H9 (cell line): ENCODE measurements around the gene VPS16. TPM values are rescaled to one million over a fixed set of nuclear protein-coding genes. Genes with fewer than 3 reads are reported as not detected.
A peak's percentile ranks its signal among the peaks of the same experiment; 100 is the strongest.

Experiments used
- DNase-seq: peaks from one replicate; pipeline ENCODE4 v3.0.0-alpha.2; 2017
- H2AFZ ChIP-seq: one replicate; pipeline ENCODE4 v1.6.1; 2013; ENCODE audit warnings: mild to moderate bottlenecking, low read length, control low read depth, moderate library complexity
- H2AK5ac ChIP-seq: 2 replicates; pipeline ENCODE4 v1.6.1; 2013; ENCODE audit warnings: low read length, control low read depth, mixed read lengths; ENCODE audit not compliant: insufficient read length
- H2BK120ac ChIP-seq: one replicate; pipeline ENCODE4 v1.6.1; 2013; ENCODE audit warnings: low read depth, mild to moderate bottlenecking, low read length, control low read depth, inconsistent platforms; ENCODE audit not compliant: poor library complexity, severe bottlenecking
- H2BK12ac ChIP-seq: 2 replicates; pipeline ENCODE4 v1.6.1; 2013; ENCODE audit warnings: low read length, control low read depth, mixed read lengths, low read depth; ENCODE audit not compliant: insufficient read length
- H2BK15ac ChIP-seq: 2 replicates; pipeline ENCODE4 v1.6.1; 2013; ENCODE audit warnings: low read depth, low read length, control low read depth
- H2BK20ac ChIP-seq: one replicate; pipeline ENCODE4 v1.6.1; 2013; ENCODE audit warnings: low read depth, mild to moderate bottlenecking, low read length, control low read depth, inconsistent platforms; ENCODE audit not compliant: poor library complexity, severe bottlenecking
- H2BK5ac ChIP-seq: 2 replicates; pipeline ENCODE4 v1.6.1; 2013; ENCODE audit warnings: low read length, control low read depth, mixed read lengths; ENCODE audit not compliant: insufficient read length
- H3K14ac ChIP-seq: 2 replicates; pipeline ENCODE4 v1.6.1; 2013; ENCODE audit warnings: low read length, control low read depth; ENCODE audit not compliant: insufficient read depth
- H3K18ac ChIP-seq: 2 replicates; pipeline ENCODE4 v1.6.1; 2013; ENCODE audit warnings: low read depth, mild to moderate bottlenecking, mixed read lengths, low read length, control low read depth; ENCODE audit not compliant: insufficient read length
- H3K23ac ChIP-seq: 2 replicates; pipeline ENCODE4 v1.6.1; 2013; ENCODE audit warnings: low read length, control low read depth, mixed read lengths, low read depth; ENCODE audit not compliant: insufficient read length
- H3K23me2 ChIP-seq: 2 replicates; pipeline ENCODE4 v1.6.1; 2013; ENCODE audit warnings: low read depth, mild to moderate bottlenecking, mixed read lengths, low read length, control low read depth; ENCODE audit not compliant: insufficient read length, poor library complexity, severe bottlenecking
- H3K27ac ChIP-seq: 2 replicates; pipeline ENCODE4 v1.5.1; 2013; ENCODE audit warnings: low read length, control low read depth, mixed read lengths, low read depth; ENCODE audit not compliant: insufficient read length
- H3K27me3 ChIP-seq: 2 replicates; pipeline ENCODE4 v1.6.1; 2013; ENCODE audit warnings: low read length, control low read depth, inconsistent platforms; ENCODE audit not compliant: insufficient read depth
- H3K4ac ChIP-seq: 2 replicates; pipeline ENCODE4 v1.6.1; 2013; ENCODE audit warnings: low read depth, mild to moderate bottlenecking, control low read depth, inconsistent platforms, low read length, moderate library complexity
- H3K4me1 ChIP-seq: 2 replicates; pipeline ENCODE4 v1.6.1; 2013; ENCODE audit warnings: low read length, control low read depth, inconsistent platforms; ENCODE audit not compliant: insufficient read depth
- H3K4me2 ChIP-seq: 2 replicates; pipeline ENCODE4 v1.6.1; 2013; ENCODE audit warnings: low read length, control low read depth, mixed read lengths; ENCODE audit not compliant: insufficient read length, insufficient read depth
- H3K56ac ChIP-seq: 2 replicates; pipeline ENCODE4 v1.6.1; 2013; ENCODE audit warnings: low read depth, mild to moderate bottlenecking, mixed read lengths, low read length, control low read depth; ENCODE audit not compliant: insufficient read length
- H3K79me1 ChIP-seq: 2 replicates; pipeline ENCODE4 v1.6.1; 2013; ENCODE audit warnings: low read depth, mild to moderate bottlenecking, moderate library complexity, low read length, control low read depth, inconsistent platforms; ENCODE audit not compliant: insufficient read depth, poor library complexity, severe bottlenecking
- H3K79me2 ChIP-seq: 2 replicates; pipeline ENCODE4 v1.6.1; 2013; ENCODE audit warnings: low read length, control low read depth, inconsistent platforms; ENCODE audit not compliant: insufficient read depth
- H3K9ac ChIP-seq: 2 replicates; pipeline ENCODE4 v1.6.1; 2013; ENCODE audit warnings: low read length, control low read depth, mixed read lengths; ENCODE audit not compliant: insufficient read length; ENCODE audit errors: extremely low read depth
- H3K9me3 ChIP-seq: one replicate; pipeline ENCODE4 v1.6.1; 2013; ENCODE audit warnings: low read depth, low read length, inconsistent platforms; ENCODE audit not compliant: control insufficient read depth
- H3T11ph ChIP-seq: one replicate; pipeline ENCODE4 v1.6.1; 2013; ENCODE audit warnings: mild to moderate bottlenecking, low read length, control low read depth, inconsistent platforms
- H4K20me1 ChIP-seq: one replicate; pipeline ENCODE4 v1.6.1; 2013; ENCODE audit not compliant: control insufficient read depth, insufficient read length, insufficient read depth
- H4K5ac ChIP-seq: 2 replicates; pipeline ENCODE4 v1.6.1; 2013; ENCODE audit warnings: low read depth, mild to moderate bottlenecking, mixed read lengths, low read length, control low read depth; ENCODE audit not compliant: insufficient read length
- H4K8ac ChIP-seq: replicated peaks from 2 replicates; pipeline ENCODE4 v1.6.1; 2013; ENCODE audit warnings: low read length, control low read depth, mixed read lengths, low read depth; ENCODE audit not compliant: insufficient read length
- H4K91ac ChIP-seq: 2 replicates; pipeline ENCODE4 v1.6.1; 2013; ENCODE audit warnings: low read depth, mild to moderate bottlenecking, moderate library complexity, mixed read lengths, low read length, control low read depth; ENCODE audit not compliant: insufficient read length
- H3K27ac Mint-ChIP-seq, 3 experiments: 2 replicates in 2 of 3; 3 replicates in 1 of 3; pipeline ENCODE4 v1.8.0; 2020 to 2021; ENCODE audit warnings: mixed read lengths in 3 of 3, mild to moderate bottlenecking in 1 of 3, moderate library complexity in 1 of 3
- H3K27me3 Mint-ChIP-seq: 2 replicates; pipeline ENCODE4 v1.8.0; 2021; ENCODE audit warnings: low read depth, mild to moderate bottlenecking, moderate library complexity, mixed read lengths
- H3K36me3 Mint-ChIP-seq, 3 experiments: 2 replicates in 2 of 3; 3 replicates in 1 of 3; pipeline ENCODE4 v1.8.0; 2020 to 2021; ENCODE audit warnings: low read depth in 3 of 3, mixed read lengths in 3 of 3; ENCODE audit not compliant: insufficient read depth in 1 of 3
- H3K4me1 Mint-ChIP-seq, 2 experiments: 2 replicates each; pipeline ENCODE4 v1.8.0; 2020; ENCODE audit warnings: mixed read lengths in 2 of 2
- H3K4me3 Mint-ChIP-seq, 2 experiments: 2 replicates in 1 of 2; 3 replicates in 1 of 2; pipeline ENCODE4 v1.8.0; 2020 to 2021; ENCODE audit warnings: mild to moderate bottlenecking in 2 of 2, mixed read lengths in 2 of 2, moderate library complexity in 1 of 2
- H3K9me3 Mint-ChIP-seq, 2 experiments: 2 replicates in 1 of 2; 3 replicates in 1 of 2; pipeline ENCODE4 v1.8.0; 2020; ENCODE audit warnings: mild to moderate bottlenecking in 2 of 2, mixed read lengths in 2 of 2, moderate library complexity in 1 of 2
- CTCF ChIP-seq: fragments of 200-600 bp; sonication (generic); conservative IDR thresholded peaks from 3 replicates; pipeline ENCODE4 v1.8.0; 2021; ENCODE audit warnings: antibody characterized with exemption, mild to moderate bottlenecking
- WGBS: extraction: QIAGEN DNeasy Blood & Tissue Kit; methylation state at CpG from one replicate; pipeline ENCODE4 v1.1.7; 2013; ENCODE audit warnings: missing lambda C conversion rate, low lambda C conversion rate, mixed read lengths; ENCODE audit not compliant: insufficient read length; ENCODE audit errors: extremely low coverage; 5-methylcytosine and 5-hydroxymethylcytosine counted together
- total RNA-seq: library from RNA; stranded (reverse); gene quantifications from 2 replicates; pipeline ENCODE4 v1.2.1, GENCODE V29; 2021

Gene VPS16
- total RNA-seq, 1 experiment from 2014 or later: 32.1 TPM

- peaks cover 3% of the 10 kb centered on the region; the same call in 1 of the 2 replicates for H3K79me2 ChIP-seq
- no peak for TF ChIP-seq CTCF
- H3K14ac ChIP-seq: no peak overlapping the region
- H3K9me3 Mint-ChIP-seq: no peaks in the 10 kb centered on the region
- no peaks in the 10 kb centered on the region for H3K27me3 ChIP-seq
- H2BK15ac ChIP-seq: no peak overlapping the region
- H3K4me1 ChIP-seq: 0 out of 2 replicates have a peak, but pooled peaks cover 3% of the 10 kb centered on the region
- WGBS: no CpG with 5 or more reads among the region's 1 CpG
- no peak overlapping the region for H2BK20ac ChIP-seq
- peaks cover 7% of the 10 kb centered on the region for H3K23me2 ChIP-seq
- H3K18ac ChIP-seq: no peak overlapping the region
- no peaks in the 10 kb centered on the region for H3K9me3 ChIP-seq
- no peak overlapping the region for H2AK5ac ChIP-seq
- H4K91ac ChIP-seq: no peak overlapping the region
- no peak overlapping the region for H2BK120ac ChIP-seq
- H4K20me1 ChIP-seq: no peaks in the 10 kb centered on the region
- H3K4me2 ChIP-seq: no peak overlapping the region
- H2AFZ ChIP-seq: no peak overlapping the region
- no peak overlapping the region for H3K27ac ChIP-seq
- H2BK12ac ChIP-seq: no peak overlapping the region
- no peak overlapping the region for H3K4me3 Mint-ChIP-seq
- no peak overlapping the region for H3T11ph ChIP-seq
- peaks cover 2 to 19% (median 12%) of the 10 kb centered on the region in 3 experiments; a peak in 6 of 7 replicates for H3K36me3 Mint-ChIP-seq
- no peak overlapping the region for H3K23ac ChIP-seq
- H4K8ac ChIP-seq: no peak overlapping the region
- no peak overlapping the region for H4K5ac ChIP-seq
- H3K56ac ChIP-seq: no peak overlapping the region
- no peaks in the 10 kb centered on the region for H3K27me3 Mint-ChIP-seq
- H2BK5ac ChIP-seq: no peak overlapping the region
- H3K4ac ChIP-seq: no peak overlapping the region
- no peak overlapping the region for H3K9ac ChIP-seq
- peak overlapping the region in 1 of 3 experiments; percentile 55; a peak in 1 of 7 replicates for H3K27ac Mint-ChIP-seq
- no peak for DNase-seq
- peaks cover 24 to 29% of the 10 kb centered on the region in 2 experiments for H3K4me1 Mint-ChIP-seq
- peaks cover 11% of the 10 kb centered on the region for H3K79me1 ChIP-seq
Measured at GRCh38 chr20:2878515-2878914, 38.0 kb downstream of the VPS16 start.
